CD4-positive, alpha-beta memory T cell (primary cell): ENCODE data around the gene SGPL1. TPM values are rescaled to one million over a fixed set of nuclear protein-coding genes. Genes with fewer than 3 reads are reported as not detected.

ENCODE experiments used
- CTCF ChIA-PET: fragments of 350-600 bp; sonication (Branson Sonifier 250); formaldehyde crosslinking; loops from one replicate; lab custom pipeline; 2021; ENCODE audit warnings: inconsistent platforms; ENCODE audit not compliant: partially characterized antibody; lab: Charles Lee
- POLR2A ChIA-PET: fragments of 350-600 bp; sonication (Branson Sonifier 250); formaldehyde crosslinking; loops from one replicate; lab custom pipeline; 2021; ENCODE audit not compliant: partially characterized antibody; lab: Charles Lee
- DNase-seq, 5 donors: peaks; one replicate each; pipeline versions ENCODE4 v3.0.0 to v3.0.0-alpha.2; 2020 to 2022; ENCODE audit warnings: mixed read lengths in 1 of 5
- H3K27ac ChIP-seq: one replicate; pipeline ENCODE4 v1.7.0; 2013; ENCODE audit warnings: low read depth, low read length
- H3K27me3 ChIP-seq: 2 replicates; pipeline ENCODE4 v1.7.0; 2013; ENCODE audit warnings: mild to moderate bottlenecking, low read length, moderate library complexity; ENCODE audit not compliant: insufficient read depth
- H3K36me3 ChIP-seq: 2 replicates; pipeline ENCODE4 v1.7.0; 2013; ENCODE audit warnings: mild to moderate bottlenecking, low read length, moderate library complexity; ENCODE audit not compliant: insufficient read depth
- H3K4me1 ChIP-seq: 2 replicates; pipeline ENCODE4 v1.7.0; 2013; ENCODE audit warnings: mild to moderate bottlenecking, low read length, moderate library complexity; ENCODE audit not compliant: insufficient read depth
- H3K4me3 ChIP-seq, 2 donors: one replicate each; pipeline ENCODE4 v1.7.0; 2013; ENCODE audit warnings: low read length in 2 of 2, mild to moderate bottlenecking in 1 of 2
- H3K9me3 ChIP-seq, 2 donors: one replicate each; pipeline ENCODE4 v1.7.0; 2013; ENCODE audit warnings: low read length in 2 of 2, control low read depth in 1 of 2; ENCODE audit not compliant: control insufficient read depth in 1 of 2
- H3K27ac Mint-ChIP-seq, 7 donors: one replicate each; pipeline ENCODE4 v1.8.0; 2020 to 2021; ENCODE audit warnings: mixed read lengths in 7 of 7, mild to moderate bottlenecking in 6 of 7, inconsistent platforms in 3 of 7, moderate library complexity in 3 of 7
- H3K27me3 Mint-ChIP-seq, 2 donors: one replicate each; pipeline ENCODE4 v1.8.0; 2020 to 2021; ENCODE audit warnings: mixed read lengths in 2 of 2
- H3K36me3 Mint-ChIP-seq, 2 donors: one replicate each; pipeline ENCODE4 v1.8.0; 2020 to 2021; ENCODE audit warnings: mixed read lengths in 2 of 2, inconsistent platforms in 1 of 2, mild to moderate bottlenecking in 1 of 2
- H3K4me1 Mint-ChIP-seq, 4 donors: one replicate each; pipeline ENCODE4 v1.8.0; 2020 to 2021; ENCODE audit warnings: mixed read lengths in 4 of 4, mild to moderate bottlenecking in 1 of 4
- H3K4me3 Mint-ChIP-seq, 8 donors: one replicate each; pipeline ENCODE4 v1.8.0; 2020 to 2021; ENCODE audit warnings: mixed read lengths in 8 of 8, mild to moderate bottlenecking in 7 of 8, moderate library complexity in 6 of 8, inconsistent platforms in 3 of 8
- H3K9me3 Mint-ChIP-seq, 8 donors: one replicate each; pipeline ENCODE4 v1.8.0; 2020 to 2021; ENCODE audit warnings: mixed read lengths in 8 of 8, mild to moderate bottlenecking in 5 of 8, inconsistent platforms in 3 of 8, moderate library complexity in 1 of 8
- intact Hi-C: fragments of 100-400 bp; cut with micrococcal nuclease; formaldehyde crosslinking; loops from one replicate; pipeline ENCODE4 v1.15.1; 2023
- polyA plus RNA-seq, 2 donors: library from polyadenylated mRNA; unstranded; fragments of 300-500 nt; fragmentation: Illumina TruSeq; gene quantifications; one replicate each; pipeline ENCODE4 v1.2.3, GENCODE V29; 2021
- total RNA-seq, 2 experiments: library from RNA; stranded (reverse); gene quantifications; one replicate each; pipeline ENCODE4 v1.2.3, GENCODE V29; 2021

The SGPL1 gene
- total and polyA plus RNA-seq, 4 experiments from 2014 or later: 14.3 to 32.2 (median 22.1) TPM

DNA sequence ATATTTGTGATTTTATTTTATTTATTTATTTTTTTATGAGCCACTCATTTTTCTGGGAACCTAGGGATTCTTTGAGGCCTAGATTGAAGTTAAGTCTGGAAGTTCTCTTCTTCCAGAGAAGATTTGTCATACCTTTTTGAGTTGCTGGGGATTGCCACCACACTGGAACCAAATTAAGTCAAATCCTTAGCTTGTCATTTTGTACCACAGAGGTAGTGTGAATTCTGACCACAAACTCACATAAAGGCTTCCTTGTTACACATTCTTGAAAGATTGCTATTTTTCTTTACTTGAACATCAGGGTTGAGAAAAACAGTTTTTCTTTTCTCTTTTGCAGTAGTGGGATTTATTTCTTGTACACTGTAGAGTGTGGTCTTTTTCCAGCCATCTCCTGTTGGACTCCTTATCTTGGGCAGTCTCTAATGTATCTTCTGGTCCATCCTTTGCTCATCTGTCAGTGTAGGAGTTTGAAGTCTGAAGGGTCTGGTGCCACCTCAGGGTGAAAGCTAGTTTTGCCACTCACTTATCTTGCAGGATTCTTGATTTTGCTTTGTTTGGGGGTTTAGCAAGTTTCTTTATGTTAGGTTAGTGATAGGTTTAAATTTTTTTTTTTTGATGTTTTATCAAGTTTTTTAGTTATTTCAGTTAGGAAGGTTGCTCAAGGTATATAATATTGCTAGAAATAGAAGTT, 47.9 kb downstream of the SGPL1 start:
- no peaks in the 10 kb centered on the region for H3K27me3 Mint-ChIP-seq
- ChIA-PET POLR2A (no interaction called here), CTCF (interaction anchor here (1.1 to 1.4 kb wide), 2 partner anchors 17 to 18 kb away, joined by 3 to 5 read pairs; no protein-coding TSS in a partner anchor)
- H3K4me3 Mint-ChIP-seq: no peak overlapping the region
- Histone ChIP-seq H3K4me1 (no peaks in the 10 kb centered on the region), H3K27ac (no peak overlapping the region), H3K4me3 (no peak overlapping the region), H3K36me3 (no peaks in the 10 kb centered on the region), H3K27me3 (no peaks in the 10 kb centered on the region), H3K9me3 (no peaks in the 10 kb centered on the region)
- intact Hi-C loops: no loop called here
- peaks cover 40 to 44% of the 10 kb centered on the region in 2 donors for H3K36me3 Mint-ChIP-seq
- no peaks in the 10 kb centered on the region for H3K9me3 Mint-ChIP-seq
- H3K27ac Mint-ChIP-seq: peak overlapping the region in 3 of 7 donors; percentile 1 to 21 (median 18)
- H3K4me1 Mint-ChIP-seq: peaks cover 0 to 4% (median under 1%) of the 10 kb centered on the region in 4 donors
- DNase-seq: no peak

DNA sequence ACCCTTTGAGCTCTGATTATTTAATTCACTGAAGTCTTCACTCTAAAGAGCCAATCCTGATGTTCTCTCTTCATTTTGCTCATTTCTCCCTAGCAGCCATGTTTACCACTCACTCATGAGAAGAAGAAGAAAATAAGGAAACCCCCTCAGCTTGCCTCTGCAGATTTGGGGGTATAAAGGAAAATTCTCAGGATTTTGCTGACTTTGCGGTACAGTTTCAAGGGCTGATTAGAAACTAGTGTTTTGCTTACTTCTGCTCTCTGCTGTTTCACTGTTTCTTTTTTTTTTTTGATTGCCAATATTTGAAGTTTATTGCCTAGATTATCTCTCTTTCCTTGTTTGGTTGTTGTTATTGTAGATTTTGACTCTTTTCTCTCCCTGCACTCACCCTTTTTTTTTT, 49.2 kb downstream of the SGPL1 start:
- H3K27ac Mint-ChIP-seq: no peak overlapping the region
- ChIA-PET POLR2A (no interaction called here), CTCF (interaction anchor here (1.4 kb wide), 2 partner anchors 12 to 16 kb away, joined by 3 to 5 read pairs; no protein-coding TSS in a partner anchor)

DNA sequence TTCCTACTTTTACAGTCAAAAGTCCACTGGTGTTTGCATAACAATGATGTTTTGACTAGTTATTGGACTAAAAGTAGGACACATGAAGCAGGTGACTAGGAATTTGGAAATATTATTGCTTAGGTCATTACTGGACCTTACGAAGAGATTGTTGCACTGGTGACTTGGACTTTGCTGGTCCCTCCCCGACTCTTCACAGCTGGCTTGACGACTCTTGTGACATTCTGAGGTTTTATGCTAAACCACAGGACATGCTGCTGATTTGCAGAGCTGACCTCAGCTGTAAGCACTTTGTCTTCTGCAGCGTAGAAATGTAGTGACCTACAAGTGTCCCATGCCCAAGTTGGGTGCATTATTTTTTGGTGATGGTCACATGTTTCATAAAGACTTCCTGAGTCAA, 50.7 kb downstream of the SGPL1 start:
- Histone ChIP-seq H3K27ac (no peak overlapping the region), H3K9me3 (no peaks in the 10 kb centered on the region), H3K4me1 (no peaks in the 10 kb centered on the region), H3K4me3 (no peak overlapping the region), H3K36me3 (no peaks in the 10 kb centered on the region), H3K27me3 (no peaks in the 10 kb centered on the region)
- Mint-ChIP-seq H3K27me3 (no peaks in the 10 kb centered on the region), H3K27ac (no peak overlapping the region), H3K36me3 (peaks cover 43 to 44% of the 10 kb centered on the region in 2 donors), H3K4me1 (peaks cover 0 to 4% (median under 1%) of the 10 kb centered on the region in 4 donors), H3K4me3 (peak overlapping the region in 1 of 8 donors; percentile 3), H3K9me3 (no peaks in the 10 kb centered on the region)
- ChIA-PET POLR2A (no interaction called here), CTCF (interaction anchor here (0.5 kb wide), 1 partner anchor 18 kb away, joined by 4 read pairs; no protein-coding TSS in a partner anchor)
- DNase-seq: no peak
- intact Hi-C loops: no loop called here

More for the DNA sequence above, 49.2 kb downstream of the SGPL1 start:
- Histone ChIP-seq H3K27ac (no peak overlapping the region), H3K36me3 (no peaks in the 10 kb centered on the region), H3K9me3 (no peaks in the 10 kb centered on the region), H3K4me3 (no peak overlapping the region), H3K4me1 (no peaks in the 10 kb centered on the region), H3K27me3 (no peaks in the 10 kb centered on the region)
- Mint-ChIP-seq H3K36me3 (peaks cover 43 to 47% of the 10 kb centered on the region in 2 donors), H3K4me1 (peaks cover 0 to 4% (median under 1%) of the 10 kb centered on the region in 4 donors), H3K27me3 (no peaks in the 10 kb centered on the region), H3K4me3 (no peak overlapping the region), H3K9me3 (no peaks in the 10 kb centered on the region)
- intact Hi-C loops: no loop called here
- no peak for DNase-seq

DNA sequence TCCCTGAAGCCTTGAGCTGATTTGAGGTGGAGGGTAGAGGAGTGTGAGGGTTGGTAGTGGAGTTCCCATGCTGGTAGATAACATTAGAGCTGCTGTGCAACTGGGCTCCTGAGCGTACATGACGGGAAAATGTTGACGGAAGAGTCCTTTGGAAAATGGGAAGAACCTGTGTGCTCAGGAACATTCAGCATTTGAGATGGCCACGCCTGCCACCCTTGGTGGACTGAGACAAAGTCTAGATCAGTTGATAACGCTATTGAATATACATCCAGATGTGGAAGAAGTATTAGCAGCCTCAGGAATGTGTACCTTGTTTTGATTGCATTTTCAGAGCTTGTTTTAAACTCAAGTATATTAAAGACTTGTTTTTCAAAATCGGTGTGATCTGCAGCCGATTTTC, 56.5 kb downstream of the SGPL1 start:
- no peaks in the 10 kb centered on the region for H3K27me3 Mint-ChIP-seq
- ChIA-PET CTCF (interaction anchor here (0.6 to 0.9 kb wide), 2 partner anchors 12 to 15 kb away, joined by 3 read pairs; no protein-coding TSS in a partner anchor), POLR2A (interaction anchor here (1.0 kb wide), 1 partner anchor 15 kb away, joined by 3 read pairs; no protein-coding TSS in a partner anchor)
- H3K4me1 Mint-ChIP-seq: no peaks in the 10 kb centered on the region
- Histone ChIP-seq H3K27ac (no peak overlapping the region), H3K4me1 (no peaks in the 10 kb centered on the region), H3K4me3 (no peak overlapping the region), H3K9me3 (no peaks in the 10 kb centered on the region), H3K27me3 (no peaks in the 10 kb centered on the region), H3K36me3 (peaks cover 13% of the 10 kb centered on the region)
- no peak for DNase-seq
- intact Hi-C loops: no loop called here
- no peak overlapping the region for H3K27ac Mint-ChIP-seq
- H3K9me3 Mint-ChIP-seq: no peaks in the 10 kb centered on the region
- no peak overlapping the region for H3K4me3 Mint-ChIP-seq
- peaks cover 25 to 69% of the 10 kb centered on the region in 2 donors for H3K36me3 Mint-ChIP-seq

DNA sequence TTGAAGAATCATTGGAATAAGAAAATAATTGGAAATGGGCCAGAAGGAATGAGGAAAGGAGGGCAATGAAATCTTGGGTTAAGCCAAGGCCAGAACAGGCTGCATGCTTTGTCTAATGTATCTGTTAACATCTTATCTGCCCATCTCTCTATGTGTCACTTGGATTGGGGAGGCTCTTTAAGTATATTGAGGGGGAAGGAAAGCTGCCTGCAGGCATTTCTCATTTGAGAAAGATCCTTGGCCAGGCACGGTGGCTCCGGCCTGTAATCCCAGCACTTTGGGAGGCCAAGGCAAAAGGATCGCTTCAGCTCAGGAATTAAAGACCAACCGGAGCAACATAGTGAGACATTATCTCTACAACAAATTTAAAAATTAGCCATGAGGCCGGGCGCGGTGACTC, 58.3 kb downstream of the SGPL1 start:
- Histone ChIP-seq H3K4me3 (no peak overlapping the region), H3K36me3 (peaks cover 13% of the 10 kb centered on the region), H3K9me3 (no peaks in the 10 kb centered on the region), H3K27ac (no peak overlapping the region), H3K27me3 (no peaks in the 10 kb centered on the region), H3K4me1 (no peaks in the 10 kb centered on the region)
- Mint-ChIP-seq H3K4me1 (no peaks in the 10 kb centered on the region), H3K36me3 (peaks cover 24 to 76% of the 10 kb centered on the region in 2 donors), H3K27me3 (no peaks in the 10 kb centered on the region), H3K27ac (no peak overlapping the region), H3K4me3 (no peak overlapping the region), H3K9me3 (no peaks in the 10 kb centered on the region)
- intact Hi-C loops: no loop called here
- no peak for DNase-seq
- ChIA-PET POLR2A (interaction anchor here (1.7 kb wide), 1 partner anchor 58 kb away, joined by 4 read pairs; no protein-coding TSS in a partner anchor), CTCF (no interaction called here)

DNA sequence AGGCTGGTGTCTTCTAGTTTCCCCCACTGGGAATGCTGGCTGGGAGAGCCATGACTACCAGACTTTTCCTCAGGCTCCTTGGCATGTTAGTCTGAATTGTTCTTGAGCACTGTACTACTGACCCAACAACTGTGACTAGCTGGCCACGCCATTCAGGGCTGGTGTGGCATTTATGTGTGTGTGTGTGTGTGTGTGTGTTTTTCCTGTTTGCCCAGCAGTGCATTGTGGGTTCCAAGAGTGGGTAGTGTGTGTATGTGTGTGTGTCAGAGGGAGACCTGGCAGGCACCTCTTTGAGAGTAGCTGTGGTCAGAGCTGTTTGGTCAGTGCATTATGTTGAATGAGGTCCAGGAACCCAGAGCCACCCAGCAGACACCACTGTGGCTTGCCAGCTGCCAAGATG, 63.5 kb downstream of the SGPL1 start:
- intact Hi-C loops: no loop called here
- Histone ChIP-seq H3K27ac (no peak overlapping the region), H3K9me3 (no peaks in the 10 kb centered on the region), H3K4me3 (no peak overlapping the region), H3K36me3 (peaks cover 5% of the 10 kb centered on the region), H3K27me3 (no peaks in the 10 kb centered on the region), H3K4me1 (no peaks in the 10 kb centered on the region)
- no peak for DNase-seq
- no peak overlapping the region for H3K4me3 Mint-ChIP-seq
- ChIA-PET CTCF (interaction anchor here (1.1 to 2.3 kb wide), 11 partner anchors 9 to 331 kb away, joined by 3 to 8 read pairs (median 5); partner anchors contain the start of genes PCBD1 and SGPL1), POLR2A (no interaction called here)
- no peak overlapping the region for H3K27ac Mint-ChIP-seq
- peaks cover 9 to 49% of the 10 kb centered on the region in 2 donors for H3K36me3 Mint-ChIP-seq
- H3K4me1 Mint-ChIP-seq: peaks cover 3 to 6% (median 4%) of the 10 kb centered on the region in 4 donors
- no peaks in the 10 kb centered on the region for H3K27me3 Mint-ChIP-seq
- H3K9me3 Mint-ChIP-seq: no peaks in the 10 kb centered on the region

DNA sequence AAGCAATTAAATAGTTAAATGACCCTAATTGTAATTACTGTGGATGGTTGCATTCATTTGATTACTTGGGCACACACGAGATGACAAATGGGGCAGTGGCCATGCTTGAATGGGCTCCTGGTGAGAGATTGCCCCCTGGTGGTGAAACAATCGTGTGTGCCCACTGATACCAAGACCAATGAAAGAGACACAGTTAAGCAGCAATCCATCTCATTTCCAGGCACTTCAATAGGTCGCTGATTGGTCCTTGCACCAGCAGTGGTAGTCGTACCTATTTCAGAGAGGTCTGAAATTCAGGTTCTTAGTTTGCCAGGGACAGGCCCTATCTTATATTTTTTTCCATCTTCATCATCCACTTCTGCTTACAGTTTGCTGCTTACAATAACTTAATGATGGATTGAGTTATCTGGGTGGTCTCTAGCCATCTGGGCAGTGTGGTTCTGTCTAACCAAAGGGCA, 64.4 kb downstream of the SGPL1 start:
- Mint-ChIP-seq H3K4me3 (no peak overlapping the region), H3K36me3 (peaks cover 15 to 51% of the 10 kb centered on the region in 2 donors), H3K9me3 (no peaks in the 10 kb centered on the region), H3K27me3 (no peaks in the 10 kb centered on the region), H3K27ac (peak overlapping the region in 1 of 7 donors; percentile 36), H3K4me1 (peaks cover 3 to 6% (median 4%) of the 10 kb centered on the region in 4 donors)
- Histone ChIP-seq H3K4me3 (no peak overlapping the region), H3K4me1 (no peaks in the 10 kb centered on the region), H3K27me3 (no peaks in the 10 kb centered on the region), H3K36me3 (peaks cover 8% of the 10 kb centered on the region), H3K9me3 (no peaks in the 10 kb centered on the region), H3K27ac (no peak overlapping the region)
- POLR2A ChIA-PET: no interaction called here
- CTCF ChIA-PET: interaction anchor here (0.7 to 2.2 kb wide), 9 partner anchors 8 to 418 kb away, joined by 3 to 19 read pairs (median 4); partner anchors contain the start of genes PCBD1 and SGPL1
- DNase-seq: peak; percentile 68 to 77 (median 73)
- intact Hi-C loops: loop anchor here (1.0 kb wide), 2 partner anchors 65 to 330 kb away; partner anchors contain the start of gene SGPL1
